T-cell (primary cell): ENCODE data around the gene HOMER3. TPM values are rescaled to one million over a fixed set of nuclear protein-coding genes. Genes with fewer than 3 reads are reported as not detected.
A peak's percentile ranks its signal among the peaks of the same experiment; 100 is the strongest.

Source experiments
- ATAC-seq, 4 experiments: fragments of 200-7000 bp in 3 of 4; fragments of 150-1000 bp in 1 of 4; cut with Tn5 transposase; replicated peaks in 1 of 4; 1 replicate in 3 of 4; 2 replicates in 1 of 4; pipeline ENCODE4 v1.10.0; 2021; ENCODE audit warnings: moderate library complexity in 3 of 4, mild to moderate bottlenecking in 2 of 4, moderate number of reproducible peaks in 1 of 4
- CTCF ChIA-PET, 2 donors: fragments of 300-600 bp; sonication (Branson Sonifier 250); formaldehyde crosslinking; loops; one replicate each; lab custom pipeline; 2022; ENCODE audit warnings: antibody characterized with exemption in 2 of 2; lab: Charles Lee
- POLR2A ChIA-PET, 2 donors: fragments of 300-600 bp; sonication (Branson Sonifier 250); formaldehyde crosslinking; loops; one replicate each; lab custom pipeline; 2022; ENCODE audit warnings: antibody characterized with exemption in 2 of 2; lab: Charles Lee
- DNase-seq, 35 experiments: peaks; one replicate each; pipeline versions ENCODE4 v3.0.0 to v3.0.0-alpha.2; 2013 to 2023
- H3K27ac ChIP-seq: one replicate; pipeline ENCODE4 v1.5.1; 2013; ENCODE audit warnings: low read length
- H3K27me3 ChIP-seq, 2 experiments: replicated peaks in 1 of 2; 1 replicate in 1 of 2; 2 replicates in 1 of 2; pipeline versions ENCODE4 v1.6.1 to v1.7.0; 2013; ENCODE audit warnings: low read length in 1 of 2, mixed read lengths in 1 of 2; ENCODE audit not compliant: control insufficient read depth in 2 of 2, insufficient read depth in 2 of 2; ENCODE audit errors: extremely low read depth in 1 of 2
- H3K36me3 ChIP-seq, 2 donors: 1 replicate in 1 of 2; 2 replicates in 1 of 2; pipeline versions ENCODE4 v1.6.1 to v1.7.0; 2013; ENCODE audit warnings: low read length in 1 of 2; ENCODE audit not compliant: control insufficient read depth in 2 of 2, insufficient read depth in 1 of 2; ENCODE audit errors: extremely low read depth in 1 of 2
- H3K4me1 ChIP-seq, 2 experiments: 1 replicate in 1 of 2; 2 replicates in 1 of 2; pipeline versions ENCODE4 v1.6.1 to v1.7.0; 2013; ENCODE audit warnings: low read length in 2 of 2, mixed read lengths in 1 of 2; ENCODE audit not compliant: insufficient read depth in 2 of 2, control insufficient read depth in 1 of 2; ENCODE audit errors: extremely low read depth in 1 of 2
- H3K4me3 ChIP-seq, 2 donors: 1 replicate in 1 of 2; 2 replicates in 1 of 2; pipeline versions ENCODE4 v1.5.1 to v1.7.0; 2013; ENCODE audit warnings: mild to moderate bottlenecking in 2 of 2, low read length in 1 of 2, moderate library complexity in 1 of 2; ENCODE audit not compliant: control insufficient read depth in 1 of 2; ENCODE audit errors: extremely low read depth in 1 of 2
- H3K9me3 ChIP-seq: 2 replicates; pipeline ENCODE4 v1.7.0; 2013
- H3K27ac Mint-ChIP-seq, 2 donors: one replicate each; pipeline ENCODE4 v1.8.0; 2020 to 2021; ENCODE audit warnings: mild to moderate bottlenecking in 2 of 2, mixed read lengths in 2 of 2
- H3K27me3 Mint-ChIP-seq, 2 donors: one replicate each; pipeline ENCODE4 v1.8.0; 2021 to 2022; ENCODE audit warnings: mixed read lengths in 2 of 2
- H3K36me3 Mint-ChIP-seq: one replicate; pipeline ENCODE4 v1.8.0; 2021; ENCODE audit warnings: mixed read lengths
- H3K4me1 Mint-ChIP-seq, 3 donors: one replicate each; pipeline ENCODE4 v1.8.0; 2020 to 2022; ENCODE audit warnings: mixed read lengths in 3 of 3, mild to moderate bottlenecking in 1 of 3
- H3K4me3 Mint-ChIP-seq, 3 donors: one replicate each; pipeline ENCODE4 v1.8.0; 2020 to 2022; ENCODE audit warnings: mild to moderate bottlenecking in 3 of 3, mixed read lengths in 3 of 3, moderate library complexity in 3 of 3
- H3K9me3 Mint-ChIP-seq, 3 donors: one replicate each; pipeline ENCODE4 v1.8.0; 2020 to 2022; ENCODE audit warnings: mixed read lengths in 3 of 3
- WGBS: methylation state at CpG from one replicate; pipeline ENCODE4 v1.1.5; 2013; ENCODE audit warnings: missing lambda C conversion rate; ENCODE audit not compliant: insufficient coverage; 5-methylcytosine and 5-hydroxymethylcytosine counted together
- total RNA-seq, 35 experiments: library from RNA in 6 of 35; stranded (reverse) in 6 of 35; fragments of 120-200 nt in 1 of 35; gene quantifications; one replicate each; pipeline versions ENCODE4 v1.2.1 to v1.2.4 and lab custom pipeline; 2013 to 2026

The HOMER3 gene
- total RNA-seq, 5 donors from 2014 or later (not counting 1 experiment from before 2014, with no cell fraction given) = 0.93 to 1.9 (median 1.3) TPM

- Histone ChIP-seq H3K27me3 (peaks cover 0 to 53% of the 10 kb centered on the region in 2 experiments), H3K36me3 (peaks cover 4 to 15% of the 10 kb centered on the region in 2 donors), H3K9me3 (no peaks in the 10 kb centered on the region), H3K27ac (no peak overlapping the region), H3K4me3 (peak overlapping the region in 1 of 2 donors; percentile 30), H3K4me1 (peaks cover 0 to 14% of the 10 kb centered on the region in 2 experiments)
- ATAC-seq (no peak), DNase-seq (no peak)
- H3K4me3 Mint-ChIP-seq = peak overlapping the region in 2 of 3 donors; percentile 9 to 29
- ChIA-PET POLR2A (no interaction called here), CTCF (no interaction called here)
- H3K27ac Mint-ChIP-seq = no peak overlapping the region
- H3K36me3 Mint-ChIP-seq = no peaks in the 10 kb centered on the region
- H3K4me1 Mint-ChIP-seq = peaks cover 5 to 14% (median 12%) of the 10 kb centered on the region in 3 donors
- H3K27me3 Mint-ChIP-seq = peaks cover 20 to 38% of the 10 kb centered on the region in 2 donors
- WGBS = 2% methylated on average over 72 of the region's 72 CpGs
- H3K9me3 Mint-ChIP-seq = no peaks in the 10 kb centered on the region
These were observed 45.8 kb downstream of the HOMER3 start for GRCh38 chr19:18895038-18895823.

DNA sequence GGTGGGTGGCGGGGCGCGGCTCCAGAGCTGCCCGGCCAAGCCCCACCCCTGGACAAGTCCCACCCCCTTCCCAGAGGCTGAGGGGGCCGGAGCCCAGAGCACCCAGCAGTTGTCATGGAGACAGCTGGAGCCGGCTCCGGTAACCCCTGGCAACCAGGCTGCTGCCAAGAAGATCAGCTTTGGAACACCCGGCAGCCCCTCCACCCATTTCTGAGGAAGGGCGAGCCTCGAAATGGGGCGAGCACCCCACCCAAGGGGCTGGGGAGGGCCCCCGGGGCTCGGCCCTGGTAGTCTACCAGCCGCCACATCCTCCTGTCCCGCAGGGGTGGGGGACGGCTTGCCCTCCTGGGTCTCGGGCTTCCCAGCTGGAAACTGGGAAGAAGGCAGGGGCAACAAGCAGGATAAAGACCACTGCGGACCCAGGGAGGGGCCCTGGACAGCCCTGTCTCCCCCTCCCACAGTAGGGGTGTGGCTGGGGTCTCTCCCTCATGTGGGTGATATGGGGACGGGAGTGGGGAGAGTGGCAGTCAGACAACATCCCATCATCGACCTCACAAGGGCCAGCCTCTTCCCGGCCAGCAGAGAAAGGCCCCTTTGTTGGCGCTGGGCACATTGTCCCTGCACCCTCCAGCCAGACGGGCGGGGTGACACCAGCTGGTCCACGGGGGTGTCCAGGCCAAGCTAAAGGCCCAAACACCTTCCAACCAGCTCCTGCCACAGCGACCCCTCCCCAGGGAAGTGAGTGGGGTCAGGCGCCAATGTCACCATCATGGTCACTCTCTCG is 46.6 kb downstream of the HOMER3 start:
- peaks cover 0 to 7% of the 10 kb centered on the region in 2 donors for H3K36me3 ChIP-seq
- peaks cover 0 to 52% of the 10 kb centered on the region in 2 experiments for H3K27me3 ChIP-seq
- 17% methylated on average over 18 of the region's 28 CpGs for WGBS
- H3K4me3 ChIP-seq = no peak overlapping the region
- H3K9me3 ChIP-seq = no peaks in the 10 kb centered on the region
- CTCF ChIA-PET = no interaction called here
- H3K4me1 ChIP-seq = peaks cover 0 to 14% of the 10 kb centered on the region in 2 experiments
- Mint-ChIP-seq H3K4me1 (peaks cover 5 to 14% (median 12%) of the 10 kb centered on the region in 3 donors), H3K9me3 (no peaks in the 10 kb centered on the region), H3K4me3 (peak overlapping the region in 1 of 3 donors; percentile 29), H3K27ac (no peak overlapping the region), H3K36me3 (no peaks in the 10 kb centered on the region), H3K27me3 (peaks cover 27 to 42% of the 10 kb centered on the region in 2 donors)
- DNase-seq = no peak
- no peak for ATAC-seq
- POLR2A ChIA-PET = no interaction called here
- H3K27ac ChIP-seq = no peak overlapping the region

DNA sequence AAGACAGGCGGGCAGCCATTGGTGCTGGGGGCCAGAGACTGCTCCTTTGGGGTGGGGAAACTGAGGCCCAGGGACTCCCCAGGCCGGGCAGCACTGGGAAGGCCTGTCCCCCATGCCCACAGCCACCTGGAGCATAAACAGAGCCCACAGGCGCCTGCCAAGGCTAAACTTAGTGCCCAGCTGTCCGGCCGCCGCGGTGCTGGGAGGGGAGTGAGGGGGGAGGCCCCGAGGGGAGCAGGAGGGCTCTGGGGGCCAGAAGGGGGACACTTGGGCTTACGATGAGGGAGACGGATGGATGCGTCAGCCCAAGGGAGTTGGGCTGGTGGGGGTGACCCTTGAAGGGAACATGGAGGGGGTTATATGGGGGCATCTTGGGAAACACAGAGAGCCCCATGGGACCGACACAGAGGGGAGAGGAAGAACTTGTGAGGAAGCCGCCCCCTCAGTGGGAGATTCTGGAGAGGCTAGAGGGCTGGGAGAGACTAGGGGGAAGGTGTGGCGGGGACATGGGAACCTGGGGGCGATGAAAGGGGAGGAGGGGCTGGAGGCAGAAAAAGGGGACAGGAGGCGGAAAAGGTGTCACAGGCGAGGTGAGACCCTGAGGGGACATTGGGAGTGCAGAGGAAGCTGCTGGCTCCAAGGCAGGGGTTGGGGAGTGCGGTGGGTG is 47.3 kb downstream of the HOMER3 start:
- peaks cover 0 to 14% of the 10 kb centered on the region in 2 experiments for H3K4me1 ChIP-seq
- H3K27me3 Mint-ChIP-seq = peaks cover 27 to 42% of the 10 kb centered on the region in 2 donors
- no peak overlapping the region for H3K4me3 ChIP-seq
- WGBS = 63% methylated on average over 7 of the region's 18 CpGs
- ChIA-PET POLR2A (no interaction called here), CTCF (no interaction called here)
- H3K4me1 Mint-ChIP-seq = peaks cover 5 to 14% (median 12%) of the 10 kb centered on the region in 3 donors
- H3K4me3 Mint-ChIP-seq = no peak overlapping the region
- H3K9me3 ChIP-seq = no peaks in the 10 kb centered on the region
- H3K27ac ChIP-seq = no peak overlapping the region
- ATAC-seq (no peak), DNase-seq (no peak)
- H3K27me3 ChIP-seq = peaks cover 0 to 48% of the 10 kb centered on the region in 2 experiments
- H3K36me3 Mint-ChIP-seq = no peaks in the 10 kb centered on the region
- no peaks in the 10 kb centered on the region for H3K9me3 Mint-ChIP-seq
- no peak overlapping the region for H3K27ac Mint-ChIP-seq
- peaks cover 0 to under 1% of the 10 kb centered on the region in 2 donors for H3K36me3 ChIP-seq

DNA sequence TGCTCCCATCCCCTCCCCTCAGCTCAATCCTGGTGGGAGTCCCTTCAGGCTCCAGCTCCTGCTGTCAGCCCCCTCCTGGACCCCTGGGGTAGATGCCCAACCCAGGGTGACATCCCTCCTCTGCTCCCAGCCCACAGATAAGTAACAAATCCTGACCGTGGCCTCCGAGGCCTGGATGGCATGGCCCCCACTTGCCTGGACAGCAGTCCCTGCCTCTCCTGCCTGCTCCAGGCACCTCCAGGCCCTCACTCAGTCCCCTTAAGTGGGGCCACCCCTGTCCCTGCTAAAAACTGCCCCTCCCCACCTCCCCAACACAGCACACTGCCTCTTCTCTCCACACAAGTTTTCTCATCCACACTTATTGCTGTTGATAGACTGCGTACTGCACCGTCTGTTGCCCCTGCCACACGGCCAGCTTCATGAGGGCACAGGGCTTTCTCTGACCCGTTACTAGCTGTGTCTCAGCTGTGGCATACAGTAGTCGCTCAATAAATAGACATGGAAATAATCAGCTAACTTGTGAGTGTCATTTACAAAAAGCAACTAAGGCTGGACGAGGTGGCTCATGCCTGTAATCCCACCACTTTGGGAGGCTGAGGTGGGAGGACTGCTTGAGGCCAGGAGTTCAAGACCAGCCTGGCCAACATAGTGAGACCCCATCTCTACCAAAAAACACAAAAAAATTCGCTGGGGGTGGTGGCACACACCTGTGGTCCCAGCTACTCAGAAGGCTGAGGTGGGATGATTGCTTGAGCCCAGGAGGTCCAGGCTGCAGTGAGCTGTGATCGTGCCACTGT is 50.9 kb downstream of the HOMER3 start:
- ChIA-PET POLR2A (interaction anchor here in 1 of 2 donors (0.6 kb wide), 1 partner anchor 999 kb away, joined by 3 read pairs; no protein-coding TSS in a partner anchor), CTCF (interaction anchor here in 1 of 2 donors (0.6 kb wide), 1 partner anchor 30 kb away, joined by 3 read pairs; no protein-coding TSS in a partner anchor)
- Mint-ChIP-seq H3K36me3 (no peaks in the 10 kb centered on the region), H3K27ac (no peak overlapping the region), H3K27me3 (peaks cover 20 to 29% of the 10 kb centered on the region in 2 donors), H3K4me3 (no peak overlapping the region), H3K9me3 (no peaks in the 10 kb centered on the region), H3K4me1 (no peaks in the 10 kb centered on the region)
- peaks cover 0 to 6% of the 10 kb centered on the region in 2 experiments for H3K4me1 ChIP-seq
- H3K4me3 ChIP-seq = no peak overlapping the region
- H3K9me3 ChIP-seq = no peaks in the 10 kb centered on the region
- 82% methylated on average over 6 of the region's 10 CpGs for WGBS
- ATAC-seq = no peak
- H3K27ac ChIP-seq = no peak overlapping the region
- H3K27me3 ChIP-seq = peaks cover 0 to 39% of the 10 kb centered on the region in 2 experiments
- DNase-seq = no peak
- H3K36me3 ChIP-seq = no peaks in the 10 kb centered on the region

GRCh38 chr19:18886972-18887371 is 54.0 kb downstream of the HOMER3 start:
- no peak overlapping the region for H3K27ac Mint-ChIP-seq
- H3K9me3 Mint-ChIP-seq = no peaks in the 10 kb centered on the region
- H3K27me3 Mint-ChIP-seq = peaks cover 9 to 12% of the 10 kb centered on the region in 2 donors

More at GRCh38 chr19:18886972-18887371, 54.0 kb downstream of the HOMER3 start:
- WGBS = 70% methylated on average over 2 of the region's 4 CpGs
- H3K36me3 ChIP-seq = no peaks in the 10 kb centered on the region
- Mint-ChIP-seq H3K36me3 (no peaks in the 10 kb centered on the region), H3K4me1 (no peaks in the 10 kb centered on the region), H3K4me3 (no peak overlapping the region)
- ChIA-PET POLR2A (no interaction called here), CTCF (no interaction called here)
- H3K4me1 ChIP-seq = peaks cover 0 to 4% of the 10 kb centered on the region in 2 experiments
- ATAC-seq (no peak), DNase-seq (no peak)
- H3K27me3 ChIP-seq = peaks cover 0 to 20% of the 10 kb centered on the region in 2 experiments
- no peaks in the 10 kb centered on the region for H3K9me3 ChIP-seq
- H3K27ac ChIP-seq = no peak overlapping the region
- H3K4me3 ChIP-seq = no peak overlapping the region
